Measurements from ENCODE around the gene ATP1A1.

Gene ATP1A1

GRCh38 chr1:116446686-116447085 lies 73.6 kb downstream of the ATP1A1 start:
- no peak for DNase-seq

GRCh38 chr1:116448785-116449385 lies 75.8 kb downstream of the ATP1A1 start:
- no peak for DNase-seq

GRCh38 chr1:116449578-116449977 lies 76.5 kb downstream of the ATP1A1 start:
- DNase-seq, result no peak

- no peak for DNase-seq
Measured at GRCh38 chr1:116451702-116452101, 78.7 kb downstream of the ATP1A1 start.

- DNase-seq, result no peak
Measured at GRCh38 chr1:116453481-116453880, 80.4 kb downstream of the ATP1A1 start.

GRCh38 chr1:116453906-116454305 lies 80.9 kb downstream of the ATP1A1 start:
- no peak for DNase-seq
